CD4-positive, CD25-positive, alpha-beta regulatory T cell (primary cell): ENCODE measurements around the gene PIP5K1B. TPM values are rescaled to one million over a fixed set of nuclear protein-coding genes. Genes with fewer than 3 reads are reported as not detected.

Source experiments
- ATAC-seq, 2 donors: fragments of 150-1000 bp; cut with Tn5 transposase; one replicate each; pipeline ENCODE4 v1.10.0; 2021; ENCODE audit warnings: low read depth in 2 of 2, moderate number of reproducible peaks in 2 of 2, moderate library complexity in 1 of 2
- DNase-seq, 3 donors: peaks; one replicate each; pipeline versions ENCODE4 v3.0.0 to v3.0.0-alpha.2; 2012 to 2022; ENCODE audit warnings: mixed read lengths in 1 of 3
- H3K27ac ChIP-seq: one replicate; pipeline ENCODE4 v1.7.0; 2013; ENCODE audit warnings: mild to moderate bottlenecking, low read length; ENCODE audit not compliant: insufficient read depth, poor library complexity, severe bottlenecking
- H3K27me3 ChIP-seq: one replicate; pipeline ENCODE4 v1.7.0; 2013; ENCODE audit warnings: low read length; ENCODE audit not compliant: control insufficient read depth, insufficient read depth
- H3K36me3 ChIP-seq: one replicate; pipeline ENCODE4 v1.7.0; 2013; ENCODE audit warnings: mild to moderate bottlenecking, low read length, moderate library complexity; ENCODE audit not compliant: control insufficient read depth, insufficient read depth
- H3K4me1 ChIP-seq: 2 replicates; pipeline ENCODE4 v1.7.0; 2013; ENCODE audit warnings: mild to moderate bottlenecking, low read length; ENCODE audit not compliant: insufficient read depth, control insufficient read depth, poor library complexity, severe bottlenecking
- H3K4me3 ChIP-seq: one replicate; pipeline ENCODE4 v1.7.0; 2013; ENCODE audit warnings: low read depth, mild to moderate bottlenecking, low read length, moderate library complexity
- H3K9me3 ChIP-seq, 2 experiments: 1 replicate in 1 of 2; 2 replicates in 1 of 2; pipeline ENCODE4 v1.7.0; 2013; ENCODE audit warnings: low read length in 2 of 2, mild to moderate bottlenecking in 1 of 2, moderate library complexity in 1 of 2; ENCODE audit not compliant: control insufficient read depth in 2 of 2
- H3K27ac Mint-ChIP-seq, 3 donors: one replicate each; pipeline ENCODE4 v1.8.0; 2020 to 2022; ENCODE audit warnings: mild to moderate bottlenecking in 3 of 3, mixed read lengths in 3 of 3, moderate library complexity in 2 of 3
- H3K27me3 Mint-ChIP-seq: one replicate; pipeline ENCODE4 v1.8.0; 2022; ENCODE audit warnings: mild to moderate bottlenecking, mixed read lengths
- H3K36me3 Mint-ChIP-seq: one replicate; pipeline ENCODE4 v1.8.0; 2020; ENCODE audit warnings: mixed read lengths
- H3K4me1 Mint-ChIP-seq, 4 donors: one replicate each; pipeline ENCODE4 v1.8.0; 2020 to 2022; ENCODE audit warnings: mixed read lengths in 4 of 4, mild to moderate bottlenecking in 1 of 4
- H3K4me3 Mint-ChIP-seq, 4 donors: one replicate each; pipeline ENCODE4 v1.8.0; 2020 to 2022; ENCODE audit warnings: mild to moderate bottlenecking in 4 of 4, mixed read lengths in 4 of 4, moderate library complexity in 3 of 4
- H3K9me3 Mint-ChIP-seq, 7 donors: one replicate each; pipeline ENCODE4 v1.8.0; 2020 to 2022; ENCODE audit warnings: mixed read lengths in 7 of 7, mild to moderate bottlenecking in 3 of 7, moderate library complexity in 2 of 7
- polyA plus RNA-seq, 4 donors: library from polyadenylated mRNA; unstranded; fragments of 300-500 nt; fragmentation: Illumina TruSeq; gene quantifications; one replicate each; pipeline ENCODE4 v1.2.3, GENCODE V29; 2021
- total RNA-seq: library from RNA; stranded (reverse); gene quantifications from one replicate; pipeline ENCODE4 v1.2.3, GENCODE V29; 2022

The PIP5K1B gene
- total and polyA plus RNA-seq, 5 donors from 2014 or later = 0.47 to 1.9 (median 1.0) TPM

GRCh38 chr9:68717552-68718443 lies 12.8 kb downstream of the PIP5K1B start:
- no peaks in the 10 kb centered on the region for H3K36me3 Mint-ChIP-seq
- H3K4me3 Mint-ChIP-seq = no peak overlapping the region
- no peaks in the 10 kb centered on the region for H3K4me1 ChIP-seq
- no peak for ATAC-seq
- H3K27me3 ChIP-seq = peaks cover 13% of the 10 kb centered on the region
- no peaks in the 10 kb centered on the region for H3K9me3 ChIP-seq
- H3K36me3 ChIP-seq = no peaks in the 10 kb centered on the region
- no peak overlapping the region for H3K4me3 ChIP-seq
- H3K27ac Mint-ChIP-seq = no peak overlapping the region
- H3K27me3 Mint-ChIP-seq = peaks cover 15% of the 10 kb centered on the region
- no peak for DNase-seq
- H3K9me3 Mint-ChIP-seq = peaks cover 0 to 2% (median 0%) of the 10 kb centered on the region in 7 donors
- H3K4me1 Mint-ChIP-seq = no peaks in the 10 kb centered on the region
- H3K27ac ChIP-seq = no peak overlapping the region

- no peak overlapping the region for H3K27ac Mint-ChIP-seq
- no peak overlapping the region for H3K4me3 Mint-ChIP-seq
- H3K4me1 ChIP-seq = no peaks in the 10 kb centered on the region
- H3K9me3 Mint-ChIP-seq = peaks cover 0 to 5% (median 0%) of the 10 kb centered on the region in 7 donors
- DNase-seq (no peak), ATAC-seq (no peak)
- H3K9me3 ChIP-seq = no peaks in the 10 kb centered on the region
- H3K36me3 Mint-ChIP-seq = no peaks in the 10 kb centered on the region
- peaks cover 24% of the 10 kb centered on the region for H3K27me3 Mint-ChIP-seq
- peaks cover 17% of the 10 kb centered on the region for H3K27me3 ChIP-seq
- no peaks in the 10 kb centered on the region for H3K36me3 ChIP-seq
- H3K4me3 ChIP-seq = no peak overlapping the region
- H3K4me1 Mint-ChIP-seq = no peaks in the 10 kb centered on the region
- no peak overlapping the region for H3K27ac ChIP-seq
These were observed 14.8 kb downstream of the PIP5K1B start for GRCh38 chr9:68719847-68720246.

- DNase-seq (no peak), ATAC-seq (no peak)
- Mint-ChIP-seq H3K4me1 (no peaks in the 10 kb centered on the region), H3K27ac (no peak overlapping the region), H3K27me3 (peaks cover 24% of the 10 kb centered on the region), H3K36me3 (no peaks in the 10 kb centered on the region), H3K4me3 (no peak overlapping the region), H3K9me3 (peaks cover 0 to 5% (median 0%) of the 10 kb centered on the region in 7 donors)
- Histone ChIP-seq H3K4me1 (no peaks in the 10 kb centered on the region), H3K4me3 (no peak overlapping the region), H3K36me3 (no peaks in the 10 kb centered on the region), H3K9me3 (no peaks in the 10 kb centered on the region), H3K27me3 (peaks cover 21% of the 10 kb centered on the region), H3K27ac (no peak overlapping the region)
These were observed 15.7 kb downstream of the PIP5K1B start for GRCh38 chr9:68720656-68721313.

DNA sequence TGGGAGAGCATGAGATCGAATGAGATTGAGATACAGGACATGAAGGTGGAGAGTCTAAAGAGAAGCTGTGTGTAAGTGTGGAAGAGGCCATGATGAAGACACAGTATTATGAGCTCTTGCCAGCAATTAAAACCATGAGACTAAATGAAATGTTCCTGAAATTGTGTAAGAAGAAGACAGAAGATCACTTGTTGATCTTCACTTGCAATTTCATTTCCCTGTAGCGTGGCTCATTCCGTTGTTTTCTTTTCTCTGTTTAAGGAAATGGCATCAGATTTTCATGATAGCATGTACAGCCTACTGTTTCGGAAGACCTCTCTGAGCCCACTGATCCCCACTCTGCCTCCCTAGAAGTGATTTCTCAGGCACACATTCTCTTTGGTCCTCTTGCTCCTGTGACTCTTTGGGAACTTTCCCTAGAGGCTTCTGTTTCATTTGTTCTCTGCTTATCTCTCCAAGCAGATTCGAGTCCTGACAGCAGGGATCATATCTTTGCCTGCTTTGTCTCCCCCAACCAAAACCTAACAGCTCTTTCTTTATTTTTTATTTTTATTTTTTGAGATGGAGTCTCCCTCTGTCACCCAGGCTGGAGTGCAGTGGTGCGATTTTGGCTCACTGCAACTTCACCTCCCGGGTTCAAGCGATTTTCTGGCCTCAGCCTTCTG lies 16.8 kb downstream of the PIP5K1B start:
- H3K9me3 ChIP-seq = no peaks in the 10 kb centered on the region
- H3K4me3 Mint-ChIP-seq = no peak overlapping the region
- H3K27me3 ChIP-seq = peaks cover 21% of the 10 kb centered on the region
- H3K4me3 ChIP-seq = no peak overlapping the region
- H3K9me3 Mint-ChIP-seq = peaks cover 0 to 5% (median 0%) of the 10 kb centered on the region in 7 donors
- H3K36me3 ChIP-seq = no peaks in the 10 kb centered on the region
- no peaks in the 10 kb centered on the region for H3K4me1 Mint-ChIP-seq
- no peaks in the 10 kb centered on the region for H3K4me1 ChIP-seq
- ATAC-seq = no peak
- no peak overlapping the region for H3K27ac Mint-ChIP-seq
- DNase-seq = no peak
- H3K27me3 Mint-ChIP-seq = peaks cover 30% of the 10 kb centered on the region
- H3K27ac ChIP-seq = no peak overlapping the region
- no peaks in the 10 kb centered on the region for H3K36me3 Mint-ChIP-seq

GRCh38 chr9:68725070-68725469 lies 20.0 kb downstream of the PIP5K1B start:
- Histone ChIP-seq H3K4me1 (no peaks in the 10 kb centered on the region), H3K4me3 (no peak overlapping the region), H3K9me3 (no peaks in the 10 kb centered on the region), H3K27me3 (peaks cover 15% of the 10 kb centered on the region), H3K36me3 (no peaks in the 10 kb centered on the region), H3K27ac (no peak overlapping the region)
- no peaks in the 10 kb centered on the region for H3K4me1 Mint-ChIP-seq
- peaks cover 35% of the 10 kb centered on the region for H3K27me3 Mint-ChIP-seq
- peaks cover 0 to 9% (median 0%) of the 10 kb centered on the region in 7 donors for H3K9me3 Mint-ChIP-seq
- ATAC-seq = no peak
- H3K4me3 Mint-ChIP-seq = no peak overlapping the region
- no peaks in the 10 kb centered on the region for H3K36me3 Mint-ChIP-seq
- no peak for DNase-seq
- no peak overlapping the region for H3K27ac Mint-ChIP-seq

- no peak overlapping the region for H3K27ac Mint-ChIP-seq
- H3K4me3 Mint-ChIP-seq = no peak overlapping the region
- Histone ChIP-seq H3K4me3 (no peak overlapping the region), H3K36me3 (no peaks in the 10 kb centered on the region), H3K27ac (no peak overlapping the region), H3K9me3 (no peaks in the 10 kb centered on the region), H3K4me1 (no peaks in the 10 kb centered on the region), H3K27me3 (peaks cover 14% of the 10 kb centered on the region)
- DNase-seq (no peak), ATAC-seq (no peak)
- no peaks in the 10 kb centered on the region for H3K4me1 Mint-ChIP-seq
- peaks cover 0 to 9% (median 0%) of the 10 kb centered on the region in 7 donors for H3K9me3 Mint-ChIP-seq
- no peaks in the 10 kb centered on the region for H3K36me3 Mint-ChIP-seq
- peaks cover 35% of the 10 kb centered on the region for H3K27me3 Mint-ChIP-seq
These were observed 21.4 kb downstream of the PIP5K1B start for GRCh38 chr9:68726489-68726888.

- Histone ChIP-seq H3K9me3 (no peaks in the 10 kb centered on the region), H3K27ac (no peak overlapping the region), H3K36me3 (no peaks in the 10 kb centered on the region), H3K4me1 (no peaks in the 10 kb centered on the region), H3K4me3 (no peak overlapping the region), H3K27me3 (peaks cover 14% of the 10 kb centered on the region)
- DNase-seq (no peak), ATAC-seq (no peak)
- no peaks in the 10 kb centered on the region for H3K36me3 Mint-ChIP-seq
- no peaks in the 10 kb centered on the region for H3K4me1 Mint-ChIP-seq
- no peak overlapping the region for H3K4me3 Mint-ChIP-seq
- H3K27me3 Mint-ChIP-seq = peaks cover 41% of the 10 kb centered on the region
- H3K27ac Mint-ChIP-seq = no peak overlapping the region
- peaks cover 0 to 9% (median 0%) of the 10 kb centered on the region in 7 donors for H3K9me3 Mint-ChIP-seq
These were observed 22.6 kb downstream of the PIP5K1B start for GRCh38 chr9:68727636-68728035.
